Esophagus muscularis mucosa (tissue), 3 donors: Measurements from ENCODE around the gene MARCKSL1.

Source experiments
- CTCF ChIP-seq, 3 experiments: fragments of 200-600 bp in 2 of 3; fragments of 450-650 bp in 1 of 3; sonication (generic) in 2 of 3; IDR thresholded peaks; one replicate each; pipeline ENCODE4 v1.5.1; 2017 to 2019; ENCODE audit warnings: antibody characterized with exemption in 3 of 3, mild to moderate bottlenecking in 2 of 3, moderate library complexity in 1 of 3
- POLR2A ChIP-seq: fragments of 450-650 bp; IDR thresholded peaks from one replicate; pipeline ENCODE4 v1.6.1; 2017; ENCODE audit warnings: antibody characterized with exemption, moderate library complexity, mild to moderate bottlenecking, low read depth

GRCh38 chr1:32353431-32353830 is 17.4 kb upstream of the MARCKSL1 start:
- TF ChIP-seq CTCF (IDR thresholded peaks at IDR 0.05), result no peak
- TF ChIP-seq POLR2A, result no peak
